HepG2 (cell line): ENCODE results near the gene NDOR1. TPM values are rescaled to one million over a fixed set of nuclear protein-coding genes. Genes with fewer than 3 reads are reported as not detected.

Source experiments
- CCDC6 ChIP-seq: sonication (generic); formaldehyde crosslinking; IDR thresholded peaks from 2 replicates; pipeline ENCODE4 v1.8.1; 2022; ENCODE audit warnings: mild to moderate bottlenecking, missing genetic modification reagents, moderate library complexity
- DDIT3 ChIP-seq: sonication (generic); formaldehyde crosslinking; IDR thresholded peaks from 2 replicates; pipeline ENCODE4 v1.4.0; 2020; ENCODE audit warnings: mild to moderate bottlenecking, missing genetic modification reagents
- DZIP1 ChIP-seq: sonication (generic); formaldehyde crosslinking; IDR thresholded peaks from 2 replicates; pipeline ENCODE4 v1.5.0; 2020; ENCODE audit warnings: mild to moderate bottlenecking, missing genetic modification reagents
- ETV5 ChIP-seq: IDR thresholded peaks from 2 replicates; pipeline ENCODE4 v1.6.1; 2018; ENCODE audit warnings: missing biosample characterization, missing genetic modification reagents, inconsistent platforms, borderline replicate concordance
- GMEB1 ChIP-seq: sonication (generic); formaldehyde crosslinking; IDR thresholded peaks from 2 replicates; pipeline ENCODE4 v1.5.1; 2020; ENCODE audit warnings: missing genetic modification reagents, mild to moderate bottlenecking, borderline replicate concordance
- HBP1 ChIP-seq: IDR thresholded peaks from 2 replicates; pipeline ENCODE4 v1.6.1; 2016; ENCODE audit warnings: low read depth, control low read depth
- HIC2 ChIP-seq: sonication (generic); formaldehyde crosslinking; IDR thresholded peaks from 2 replicates; pipeline ENCODE4 v1.9.0; 2022; ENCODE audit warnings: low read depth, missing genetic modification reagents
- KAT7 ChIP-seq: IDR thresholded peaks from 2 replicates; pipeline ENCODE4 v1.6.1; 2018; ENCODE audit warnings: borderline replicate concordance, missing compliant biosample characterization
- SP5 ChIP-seq: IDR thresholded peaks from 2 replicates; pipeline ENCODE4 v1.6.1; 2016; ENCODE audit warnings: low read depth, borderline replicate concordance
- TFDP1 ChIP-seq: IDR thresholded peaks from 2 replicates; pipeline ENCODE4 v1.6.1; 2016; ENCODE audit warnings: missing compliant biosample characterization, missing genetic modification reagents, borderline replicate concordance
- ZNF224 ChIP-seq: sonication (generic); formaldehyde crosslinking; IDR thresholded peaks from 2 replicates; pipeline ENCODE4 v1.5.0; 2020; ENCODE audit warnings: mild to moderate bottlenecking, missing genetic modification reagents
- ZNF235 ChIP-seq: sonication (generic); formaldehyde crosslinking; IDR thresholded peaks from 2 replicates; pipeline ENCODE4 v1.8.1; 2023; ENCODE audit warnings: mild to moderate bottlenecking, missing genetic modification reagents, borderline replicate concordance
- ZNF296 ChIP-seq: sonication (generic); formaldehyde crosslinking; conservative IDR thresholded peaks from 2 replicates; pipeline ENCODE4 v1.5.0; 2020; ENCODE audit warnings: mild to moderate bottlenecking, missing genetic modification reagents
- ZNF574 ChIP-seq: sonication (generic); formaldehyde crosslinking; IDR thresholded peaks from 2 replicates; pipeline ENCODE4 v1.4.0; 2020; ENCODE audit warnings: missing genetic modification reagents
- polyA plus RNA-seq, 8 experiments: library from polyadenylated mRNA; depleted of rRNA in 3 of 8; stranded (reverse) in 7 of 8; unstranded in 1 of 8; fragments of >200 nt; fragmentation: Illumina TruSeq in 4 of 8; extraction: Trizol in 4 of 8; gene quantifications; 2 replicates each; pipeline versions ENCODE4 v1.2.1 to v1.2.3, GENCODE V29; 2011 to 2016; ENCODE audit warnings: low read depth in 4 of 8, missing spikeins in 1 of 8, mixed read lengths in 1 of 8; ENCODE audit not compliant: insufficient read depth in 1 of 8
- total RNA-seq, 5 experiments: library from RNA; depleted of rRNA; stranded (reverse); fragments of >200 nt; fragmentation: Illumina TruSeq; extraction: Trizol; gene quantifications; 2 replicates each; pipeline ENCODE4 v1.2.3, GENCODE V29; 2016; ENCODE audit warnings: low read depth in 1 of 5

Gene NDOR1
- total and polyA plus RNA-seq, 2 of the 13 experiments (the other 11 are each of a cell fraction or from before 2014, with no cell fraction given): 3.6 to 8.7 TPM

- TF ChIP-seq GMEB1: peak; percentile 46
- no peak; the same call in 1 of the 2 replicates for TF ChIP-seq KAT7 (CRISPR knock-in tag)
- peak; percentile 70; the same call in 1 of the 2 replicates for TF ChIP-seq TFDP1
- TF ChIP-seq ZNF296 (CRISPR knock-in tag): 0 out of 2 replicates have a peak, but pooled peaks have one; percentile 17
- TF ChIP-seq DZIP1 (CRISPR knock-in tag): 0 out of 2 replicates have a peak, but pooled peaks have one; percentile 27
- TF ChIP-seq HIC2 (CRISPR knock-in tag): no peak
- peak; percentile 41; the same call in 1 of the 2 replicates for TF ChIP-seq SP5
- 0 out of 2 replicates have a peak, but pooled peaks have one; percentile 31 for TF ChIP-seq DDIT3
- peak; percentile 94 for TF ChIP-seq ZNF574 (CRISPR knock-in tag)
- TF ChIP-seq ZNF224 (CRISPR knock-in tag): 0 out of 2 replicates have a peak, but pooled peaks have one; percentile 75
- no peak; the same call in 1 of the 2 replicates for TF ChIP-seq ETV5
- 0 out of 2 replicates have a peak, but pooled peaks have one; percentile 37 for TF ChIP-seq HBP1
- peak; percentile 71 for TF ChIP-seq ZNF235 (CRISPR knock-in tag)
- peak; percentile 69; the same call in 1 of the 2 replicates for TF ChIP-seq CCDC6 (CRISPR knock-in tag)
Measured at GRCh38 chr9:137254624-137255447, 49.3 kb downstream of the NDOR1 start, which contains the start of gene NELFB (continued).
